Renal pelvis (tissue), 4 donors: ENCODE data around the gene SNX5. TPM values are rescaled to one million over a fixed set of nuclear protein-coding genes. Genes with fewer than 3 reads are reported as not detected.

Source experiments
- DNase-seq: peaks from one replicate; pipeline ENCODE4 v3.0.0-alpha.2; 2013
- polyA plus RNA-seq, 3 donors: library from polyadenylated mRNA; unstranded; fragments of 120-200 nt; gene quantifications; one replicate each; pipeline ENCODE4 v1.2.1, GENCODE V29; 2013; ENCODE audit not compliant: insufficient read length in 3 of 3

The SNX5 gene
- polyA plus RNA-seq, 3 donors = 202 to 251 (median 232) TPM

DNA sequence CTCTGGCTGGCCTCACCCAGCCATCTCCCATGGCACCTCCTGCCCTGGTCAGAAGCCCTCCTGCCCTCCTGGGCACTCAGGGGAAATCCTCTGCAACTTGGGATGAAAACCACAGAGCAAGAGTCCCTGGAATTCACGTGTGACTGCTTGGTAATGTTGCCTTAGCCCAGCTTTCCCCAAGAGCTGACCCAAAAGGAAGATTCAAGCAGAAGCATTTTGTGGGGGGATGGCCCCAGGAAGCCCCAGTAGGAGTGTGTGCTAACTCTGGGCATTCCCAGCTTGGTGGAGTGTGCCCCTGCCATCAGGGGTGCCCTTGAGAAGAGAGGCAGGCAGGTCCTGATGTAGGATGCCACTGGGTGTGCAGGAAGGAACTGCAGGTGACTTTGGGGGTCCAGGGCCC is 35.5 kb downstream of the SNX5 start:
- no peak for DNase-seq

DNA sequence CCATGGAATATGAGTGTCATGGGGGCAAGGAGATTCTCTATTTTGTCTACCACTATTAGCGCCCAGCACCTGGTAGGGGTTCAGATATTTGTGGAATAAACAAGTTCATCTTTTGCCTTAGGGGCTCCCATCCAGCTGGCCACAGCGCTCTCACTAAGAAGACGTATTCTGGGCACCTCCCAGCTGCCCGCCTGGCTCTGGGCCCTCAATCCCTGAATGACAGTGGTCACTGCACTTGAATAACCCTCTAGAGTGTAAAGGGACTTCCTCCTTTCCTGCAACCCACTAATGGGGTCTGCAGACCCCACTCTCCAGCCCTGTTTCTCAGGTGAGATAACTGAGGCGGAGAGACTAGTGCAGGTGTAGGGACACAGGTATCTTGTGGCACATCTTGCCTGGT is 36.2 kb downstream of the SNX5 start:
- no peak for DNase-seq

DNA sequence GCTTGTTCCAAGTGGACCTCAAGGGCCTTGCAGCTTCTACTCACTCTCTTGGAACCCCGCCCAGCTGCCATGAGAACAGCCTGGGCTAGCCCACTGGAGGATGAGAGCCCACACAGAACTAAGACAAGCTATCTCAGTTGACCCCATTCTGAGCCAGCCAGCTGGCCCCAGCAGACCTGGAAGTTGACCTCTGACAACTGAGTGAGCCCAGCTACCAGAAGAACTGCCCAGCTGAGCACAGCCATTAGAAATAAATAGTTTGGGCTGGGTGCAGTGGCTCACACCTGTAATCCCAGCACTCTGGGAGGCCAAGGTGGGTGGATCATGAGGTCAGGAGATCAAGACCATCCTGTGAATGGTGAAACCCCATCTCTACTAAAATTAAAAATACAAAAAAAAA is 37.1 kb downstream of the SNX5 start:
- no peak for DNase-seq

DNA sequence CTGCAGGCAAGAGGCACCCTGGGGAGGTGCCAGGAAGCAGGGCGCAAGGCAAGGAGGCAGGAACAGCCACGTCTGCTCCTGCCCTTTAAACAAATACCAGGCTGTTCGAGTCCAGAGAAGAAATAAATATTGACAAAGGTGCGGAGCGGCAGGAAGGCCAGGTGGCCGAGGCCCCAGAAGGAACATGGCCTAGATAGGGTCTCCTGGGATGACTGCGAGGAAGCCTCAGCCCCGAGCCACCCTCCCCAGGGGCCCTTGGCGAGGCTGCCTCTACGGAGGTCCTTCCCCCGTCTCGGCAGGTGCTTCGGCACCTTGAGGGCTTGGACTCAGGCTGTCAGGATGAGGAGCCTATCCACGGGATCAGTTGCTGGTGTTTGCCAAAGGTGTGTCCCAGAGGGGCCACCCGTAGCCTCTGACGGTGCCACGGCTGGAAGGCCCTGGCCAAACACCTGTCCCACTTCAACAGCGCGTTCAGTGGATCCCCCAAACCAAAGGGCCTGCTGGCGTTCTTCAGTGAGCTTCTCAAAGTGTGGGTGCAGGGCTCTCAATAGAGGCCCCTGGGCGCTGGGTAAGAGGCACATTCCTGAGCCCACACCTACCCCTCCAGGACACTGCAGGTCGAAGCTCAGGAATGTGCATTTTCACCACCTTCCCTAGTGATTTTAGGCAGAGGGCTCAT is 39.8 kb downstream of the SNX5 start:
- DNase-seq = no peak

DNA sequence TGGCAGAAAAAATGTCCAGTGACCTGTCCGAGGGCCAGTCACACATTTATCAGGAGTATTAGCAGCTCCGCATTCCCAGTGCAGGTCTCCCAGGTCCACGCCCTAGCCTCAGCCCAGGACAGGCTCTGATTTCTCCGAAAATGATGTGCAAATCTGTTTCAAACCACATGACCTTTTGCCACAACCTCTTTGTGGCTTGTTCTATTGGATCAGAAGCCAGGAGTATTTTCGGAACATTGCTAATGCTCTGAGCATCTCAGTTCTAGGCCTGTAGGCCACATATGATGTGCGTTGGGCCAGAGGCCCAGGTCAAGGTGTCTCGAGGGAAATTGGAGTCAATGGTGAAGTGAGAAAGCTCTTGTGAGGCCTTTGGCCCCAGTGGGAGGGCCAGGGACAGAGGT is 40.4 kb downstream of the SNX5 start:
- no peak for DNase-seq

DNA sequence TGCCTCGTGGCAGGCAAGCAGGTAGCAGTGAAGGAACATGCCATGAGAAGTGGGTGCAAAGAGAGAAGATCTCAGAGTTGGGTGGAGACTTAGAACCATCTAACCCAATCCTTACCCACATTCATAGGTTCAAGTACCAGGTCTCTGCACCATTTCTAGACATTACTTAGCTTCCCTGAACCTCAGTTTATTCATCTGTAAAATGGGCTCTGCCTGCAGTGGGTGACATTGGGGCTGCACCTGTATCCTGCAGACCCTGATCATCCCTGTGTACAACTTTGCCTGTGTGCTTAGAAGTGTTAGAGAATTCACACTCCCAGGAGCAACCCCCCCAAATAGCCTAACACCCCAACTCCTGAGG is 42.7 kb downstream of the SNX5 start:
- DNase-seq = no peak

DNA sequence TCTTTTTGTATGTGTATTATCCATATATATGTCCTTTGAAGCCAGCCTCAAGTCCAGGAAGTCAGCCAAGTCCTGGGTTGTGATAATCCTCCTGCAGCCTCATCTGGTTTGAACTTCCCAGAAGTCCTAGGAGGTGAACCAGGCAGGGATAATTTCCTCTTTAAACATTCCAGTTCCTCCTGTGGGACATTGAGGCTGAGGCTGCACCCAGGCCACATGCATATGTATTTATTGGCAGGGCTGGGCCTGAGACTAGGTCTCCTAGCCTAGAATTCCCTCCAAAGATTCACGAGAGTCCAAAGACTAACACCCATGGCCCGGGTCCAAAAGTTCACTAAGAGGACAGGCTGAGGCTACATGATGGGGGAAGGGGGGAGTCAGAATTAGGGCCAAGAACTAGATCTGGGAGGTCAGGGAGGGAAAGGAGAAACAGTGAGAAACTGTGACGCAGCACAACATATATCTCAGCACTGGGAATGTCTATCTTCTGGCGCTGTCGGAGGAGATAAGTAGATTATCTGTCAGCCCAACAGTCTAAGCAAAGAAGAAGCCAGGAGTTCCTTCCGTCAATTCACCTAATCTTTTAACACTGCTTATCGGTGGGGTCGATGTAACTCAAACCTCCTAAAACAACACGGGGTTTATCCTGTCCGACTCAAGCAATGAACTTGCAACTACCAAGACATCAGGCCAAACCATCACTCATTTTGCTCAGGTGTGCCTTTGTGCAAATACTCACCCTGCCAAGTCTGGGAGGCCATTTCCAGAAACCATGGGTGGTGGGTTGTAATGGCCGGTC is 43.3 kb downstream of the SNX5 start:
- no peak for DNase-seq

DNA sequence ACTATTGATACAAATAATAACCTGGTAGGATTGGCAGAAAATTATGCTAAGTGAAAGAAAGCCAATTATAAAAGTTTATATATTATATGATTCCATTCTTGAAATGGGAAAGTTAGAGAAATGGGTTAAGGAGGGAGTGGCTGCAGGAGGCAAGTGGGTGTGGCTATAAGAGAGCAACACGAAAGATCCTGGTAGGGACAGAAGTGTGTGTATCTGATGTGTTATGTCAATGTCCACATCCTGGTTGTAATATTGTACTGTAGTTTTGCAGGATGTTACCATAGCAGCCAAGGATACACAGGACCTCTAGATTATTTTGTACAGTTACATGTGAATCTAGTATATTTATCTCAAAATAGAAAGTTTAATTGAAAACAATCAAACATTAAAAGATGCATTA is 46.8 kb downstream of the SNX5 start:
- no peak for DNase-seq

DNA sequence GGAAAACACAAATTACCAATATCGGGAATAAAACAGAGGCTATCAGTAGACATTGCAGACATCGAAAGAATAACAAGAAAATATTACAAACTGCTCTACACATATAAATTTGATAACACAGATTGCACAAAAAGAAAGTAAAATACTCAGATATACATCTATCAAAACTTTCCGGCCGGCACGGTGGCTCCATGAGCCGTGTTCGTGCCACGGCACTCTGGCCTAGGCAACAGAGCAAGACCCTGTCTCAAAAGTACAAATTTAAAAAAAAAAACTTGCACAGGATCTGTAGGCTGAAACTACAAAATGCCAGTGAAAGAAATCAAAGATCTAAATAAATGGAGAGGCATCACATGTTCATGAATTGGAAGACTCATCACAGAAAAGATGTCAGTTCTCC is 49.4 kb downstream of the SNX5 start:
- no peak for DNase-seq

DNA sequence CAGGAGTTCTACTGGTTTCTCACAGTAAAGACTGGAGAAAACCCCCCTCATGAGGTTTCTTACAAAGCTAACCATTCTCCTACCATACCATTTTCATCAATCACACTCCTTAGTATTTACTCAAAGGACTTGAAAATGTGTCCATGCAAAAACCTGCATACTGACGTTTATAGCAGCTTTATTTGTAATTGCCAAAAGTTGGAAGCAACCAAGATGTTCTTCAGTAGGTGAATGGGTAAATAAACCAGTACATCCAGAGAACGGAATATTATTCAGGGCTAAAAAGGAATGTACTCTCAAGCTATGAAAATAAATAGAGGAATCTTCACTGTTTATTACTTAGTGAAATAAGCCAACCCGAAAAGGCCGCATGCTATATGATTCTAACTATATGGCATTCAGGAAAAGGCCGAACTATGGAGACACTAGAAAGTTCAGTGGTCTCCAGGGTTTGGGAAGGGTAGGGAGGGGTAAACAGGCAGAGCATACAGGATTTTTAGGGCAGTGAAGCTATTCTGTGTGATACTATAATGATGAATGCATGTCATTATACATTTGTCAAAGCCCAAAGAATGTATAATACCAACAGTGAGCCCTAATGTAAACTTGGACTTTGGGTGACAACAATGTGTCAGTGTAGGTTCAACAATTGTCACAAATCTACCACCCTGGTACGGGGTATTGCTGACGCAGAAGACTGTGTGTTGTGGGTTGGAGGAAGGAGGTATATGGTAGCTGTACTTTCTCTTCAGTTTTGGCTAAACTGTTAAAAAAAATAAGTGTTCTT is 50.6 kb downstream of the SNX5 start:
- DNase-seq = no peak

DNA sequence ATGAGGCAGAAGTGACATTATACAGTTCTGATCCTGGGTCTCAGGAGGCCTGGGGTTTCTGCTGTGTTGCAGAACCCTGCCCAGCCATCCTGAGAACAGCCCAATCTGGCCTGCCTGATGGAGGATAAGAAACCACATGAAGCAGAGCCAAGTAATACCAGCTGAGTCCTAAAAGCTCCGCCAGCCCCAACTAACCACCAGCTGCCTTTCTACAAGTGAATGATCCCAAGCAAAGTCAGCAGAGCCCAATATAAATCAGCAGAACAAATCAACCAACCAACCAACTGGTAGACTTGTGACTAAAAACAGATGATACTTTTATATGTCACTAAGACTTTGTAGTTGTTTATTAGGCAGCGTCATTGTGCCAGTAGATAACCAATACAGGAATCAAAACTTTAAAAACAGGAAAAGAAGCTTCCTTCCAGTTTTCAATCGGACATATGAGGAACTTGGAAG is 52.1 kb downstream of the SNX5 start:
- no peak for DNase-seq

DNA sequence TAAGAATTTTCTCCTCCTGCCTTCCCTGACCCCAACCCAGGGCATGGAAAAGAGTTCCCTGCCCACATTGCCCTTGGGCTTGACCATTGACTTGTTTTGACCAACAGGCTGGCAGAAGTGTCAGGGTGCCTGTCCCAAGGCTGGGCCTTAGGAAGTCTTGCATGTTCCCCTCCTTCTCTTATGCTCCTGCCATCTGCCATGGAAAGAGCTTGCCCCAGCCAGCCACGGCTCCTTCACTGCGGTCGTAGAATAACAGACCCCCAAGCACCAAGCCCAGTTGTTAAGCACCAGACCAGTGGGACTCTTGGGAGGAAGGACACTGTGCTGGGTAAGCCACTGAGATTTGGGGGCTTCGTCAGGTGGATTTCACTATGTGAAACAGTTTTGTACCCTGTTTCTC is 53.6 kb downstream of the SNX5 start:
- DNase-seq = no peak

DNA sequence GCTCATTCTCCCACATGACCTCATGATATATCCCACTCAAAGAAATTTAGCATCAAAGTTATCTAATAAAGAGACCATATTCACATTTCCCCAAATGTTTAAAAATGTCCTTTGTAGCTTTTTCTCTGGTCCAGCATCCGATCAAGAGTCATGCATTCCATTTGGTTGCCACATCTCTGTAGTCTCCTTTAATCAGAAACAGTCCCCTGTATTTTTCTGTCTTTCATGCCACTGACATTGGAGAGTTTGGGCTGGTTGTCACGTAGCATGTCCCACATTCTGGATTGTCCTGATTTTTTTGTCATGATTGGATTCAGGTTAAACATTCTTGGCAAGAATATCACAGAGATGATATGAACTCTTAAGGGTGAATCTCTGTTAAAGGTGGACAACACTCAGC is 55.7 kb downstream of the SNX5 start:
- DNase-seq = no peak

DNA sequence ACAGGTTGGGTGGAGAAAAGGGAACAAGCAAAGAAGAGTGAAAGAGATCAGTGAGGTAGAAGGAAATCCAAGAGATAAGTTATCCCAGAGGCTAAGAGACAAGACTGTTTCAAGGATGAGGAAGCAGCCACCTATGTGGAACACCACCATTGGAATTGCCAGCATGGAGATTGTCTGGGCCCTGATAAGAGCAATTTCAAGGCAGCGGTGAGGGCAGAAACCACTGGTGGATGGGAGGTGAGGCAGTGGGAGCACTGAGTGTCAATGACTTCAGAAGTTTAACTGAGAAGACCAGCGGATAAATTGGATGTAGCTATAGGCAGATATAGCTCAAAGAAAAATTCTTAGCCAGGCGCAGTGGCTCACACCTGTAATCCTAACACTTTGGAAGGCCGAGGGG is 56.7 kb downstream of the SNX5 start:
- DNase-seq = no peak

DNA sequence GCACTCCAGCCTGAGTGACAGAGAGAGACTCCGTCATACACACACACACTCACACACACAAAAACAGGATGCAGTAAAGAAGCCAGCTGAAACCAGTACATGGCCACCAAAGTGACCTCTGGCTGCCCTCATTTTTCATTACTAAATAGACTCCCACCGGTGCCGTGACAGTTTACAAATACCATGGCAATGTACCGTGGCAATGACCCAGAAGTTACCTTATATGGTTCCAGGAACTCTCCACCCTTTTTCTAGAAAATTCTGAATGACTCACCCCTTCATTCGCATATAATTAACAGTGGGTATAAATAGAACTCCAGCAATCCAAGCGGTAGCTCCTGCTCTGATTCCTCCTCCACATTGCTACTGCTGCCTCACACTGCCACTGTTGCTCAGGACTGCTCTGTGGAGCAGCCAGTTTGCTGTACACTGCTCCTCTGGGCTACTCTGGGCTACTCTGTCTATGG is 57.7 kb downstream of the SNX5 start:
- peak; percentile 70 for DNase-seq

DNA sequence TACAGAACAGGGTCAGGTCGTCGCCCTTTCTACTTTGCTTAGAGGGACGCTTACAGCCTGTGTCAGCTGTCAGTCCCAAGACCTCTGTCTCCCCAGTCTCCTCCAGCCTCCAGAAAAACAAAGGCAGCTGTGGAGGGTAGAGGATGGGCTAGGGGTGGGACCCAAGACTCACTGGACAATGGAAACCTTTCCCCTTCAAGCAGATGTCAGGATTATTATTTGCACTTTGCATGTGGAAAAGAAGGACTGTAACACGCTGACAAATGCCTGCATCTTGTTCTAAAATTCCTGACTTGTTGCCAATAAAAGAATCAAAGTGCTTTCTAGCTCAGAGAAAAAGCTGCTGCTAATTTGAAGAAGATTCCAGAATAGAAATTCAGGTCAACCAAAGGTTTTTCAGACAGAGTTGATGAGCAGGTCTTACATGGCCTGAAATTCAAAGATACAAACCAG is 58.7 kb downstream of the SNX5 start:
- DNase-seq = no peak

DNA sequence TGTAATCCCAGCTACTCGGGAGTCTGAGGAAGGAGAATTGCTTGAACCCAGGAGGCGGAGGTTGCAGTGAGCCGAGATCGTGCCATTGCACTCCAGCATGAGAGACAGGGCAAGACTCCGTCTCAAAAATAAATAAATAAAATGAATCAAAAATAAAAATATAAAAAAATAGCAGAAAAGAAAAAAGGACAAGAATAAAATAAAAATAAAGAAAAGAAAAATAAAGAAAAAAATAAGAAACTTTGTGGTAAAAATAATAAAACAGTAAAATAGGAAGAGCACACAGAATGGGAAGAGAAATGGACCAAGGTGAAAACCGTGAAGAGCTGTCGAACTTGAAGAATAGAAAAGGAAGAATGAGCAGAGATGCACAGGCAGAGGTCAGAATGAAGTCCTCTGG is 63.0 kb downstream of the SNX5 start:
- DNase-seq = no peak

DNA sequence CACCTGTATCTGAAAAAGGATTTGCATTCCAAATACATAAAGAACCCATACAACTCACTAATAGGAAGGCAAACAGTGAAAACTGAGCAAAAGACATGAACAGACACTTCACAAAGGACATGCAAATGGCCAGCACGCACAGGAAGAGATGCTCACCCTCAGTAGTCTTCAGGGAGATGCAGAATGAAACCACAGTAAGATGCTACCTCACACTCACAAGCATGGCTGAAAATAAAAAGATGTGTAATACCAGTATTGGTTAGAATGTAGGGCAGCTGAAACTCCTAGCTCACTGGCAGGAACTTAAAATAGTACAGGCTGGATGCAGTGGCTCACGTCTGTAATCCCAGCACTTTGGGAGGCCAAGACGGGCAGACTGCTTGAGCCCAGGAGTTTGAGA is 64.6 kb downstream of the SNX5 start:
- DNase-seq = no peak

DNA sequence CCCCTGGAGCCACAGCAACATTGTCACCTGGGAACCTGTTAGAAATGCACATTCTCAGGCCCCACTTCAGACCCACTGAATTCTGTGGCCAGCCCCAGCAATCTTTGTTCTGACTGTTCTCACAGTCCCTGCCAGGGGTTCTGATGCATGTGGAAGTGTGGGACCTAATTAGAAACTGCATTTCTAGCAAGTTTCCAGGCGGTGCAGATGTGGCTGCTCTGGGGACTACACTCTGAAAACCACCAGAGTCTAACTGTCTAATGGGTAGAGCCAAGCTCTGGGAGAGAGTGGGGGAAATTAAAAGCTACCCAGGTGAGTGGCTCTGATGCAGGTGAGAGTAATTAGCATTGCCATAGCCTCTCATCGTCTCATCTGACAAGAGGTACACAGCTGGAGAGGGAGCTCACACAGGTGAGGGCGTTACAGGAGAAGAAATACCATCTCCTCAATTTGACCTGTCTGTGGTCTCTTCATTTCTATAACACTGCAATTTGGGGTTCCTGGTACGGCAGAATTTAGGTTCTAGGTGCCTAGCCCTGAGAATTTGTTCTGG is 66.0 kb downstream of the SNX5 start:
- DNase-seq = no peak

DNA sequence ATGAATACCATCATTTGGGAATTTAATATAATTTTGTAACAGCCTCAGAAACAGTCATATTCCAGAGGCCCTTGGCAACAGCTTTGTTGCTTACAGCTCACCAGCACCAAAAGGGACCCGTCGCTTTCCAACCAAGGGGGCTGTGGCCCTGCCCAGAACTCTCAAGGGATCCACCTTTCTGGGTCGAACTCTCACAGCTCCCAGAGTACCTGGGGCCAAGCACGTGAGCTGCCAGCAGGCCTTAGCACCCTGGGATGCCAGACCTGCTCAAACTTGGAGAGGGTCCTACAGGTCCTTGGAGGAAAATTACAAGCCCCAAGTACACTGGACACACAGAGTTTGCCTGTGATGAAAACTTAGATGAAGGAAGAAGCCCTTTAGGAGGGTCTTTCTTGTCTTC is 66.6 kb downstream of the SNX5 start:
- DNase-seq = no peak

DNA sequence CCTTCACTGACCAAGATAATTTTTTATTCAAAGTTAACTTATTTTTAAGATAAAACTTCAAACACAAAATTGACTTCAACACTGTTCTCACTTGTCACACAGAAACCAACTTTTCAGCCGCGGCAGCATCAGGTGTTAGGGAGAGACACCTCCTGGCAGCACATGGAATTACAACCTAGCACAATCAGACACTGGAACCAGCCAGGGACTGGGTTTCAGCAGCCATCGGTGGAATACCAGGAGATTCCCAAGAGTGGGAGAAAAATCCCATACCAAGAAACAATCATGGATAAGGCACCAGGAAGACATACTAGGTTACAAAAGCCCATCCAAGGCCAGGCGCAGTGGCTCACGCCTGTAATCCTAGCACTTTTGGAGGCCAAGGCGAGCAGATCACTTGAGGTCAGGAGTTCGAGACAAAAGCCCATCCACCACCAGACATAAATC is 70.0 kb downstream of the SNX5 start:
- peak; percentile 62 for DNase-seq

DNA sequence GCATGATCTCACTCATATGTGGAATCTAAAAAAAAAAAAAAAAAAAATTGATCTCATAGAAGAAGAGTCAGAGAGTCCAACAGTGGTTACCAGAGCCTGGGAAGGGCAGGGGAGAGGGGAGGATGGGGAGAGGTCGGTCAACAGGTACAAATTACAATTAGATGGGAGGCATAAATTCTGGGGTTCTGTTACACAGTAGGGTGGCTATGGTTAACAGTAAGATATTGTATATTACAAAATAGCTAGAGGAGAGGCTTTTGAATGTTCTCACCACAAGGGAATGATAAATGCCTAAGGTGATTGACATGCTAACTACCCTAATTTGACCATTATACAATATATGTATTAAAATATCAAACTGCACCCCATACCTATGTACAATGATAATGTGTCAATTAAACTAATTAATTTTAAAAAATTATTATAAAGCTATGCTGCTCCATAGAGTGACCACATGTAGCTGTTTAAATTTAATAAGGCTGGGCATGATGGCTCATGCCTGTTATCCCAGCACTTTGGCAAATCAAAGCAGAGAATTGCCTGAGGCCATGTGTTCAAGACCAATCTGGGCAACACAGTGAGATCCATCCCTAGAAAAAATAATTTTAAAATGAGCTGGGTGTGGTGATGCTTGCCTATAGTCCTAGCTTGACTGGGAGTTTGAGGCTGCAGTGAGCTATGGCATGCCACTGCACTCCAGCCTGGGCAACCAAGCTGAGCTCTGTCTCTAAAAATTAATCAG is 70.9 kb downstream of the SNX5 start:
- no peak for DNase-seq
